ENCODE data around the gene EYS.

GRCh38 chr6:65295812-65296211, 411.2 kb downstream of the EYS start:
- TF ChIP-seq CBX5 (IDR thresholded peaks at IDR 0.05; ENCODE audit: borderline replicate concordance, low read depth) (no peak), TRIM25 (IDR thresholded peaks at IDR 0.05; ENCODE audit: borderline replicate concordance) (no peak), CTCF (IDR thresholded peaks at IDR 0.05 in 2 of 3, conservative IDR thresholded peaks at IDR 0.05 in 1 of 3; ENCODE audit: insufficient read depth in 2 of 3, low read depth in 1 of 3, low read length in 3 of 3) (no peak), ZEB2 (IDR thresholded peaks at IDR 0.05) (no peak)
